ENCODE data around the gene SCYGR4. TPM values are rescaled to one million over a fixed set of nuclear protein-coding genes. Genes with fewer than 3 reads are reported as not detected.
"Not testable (repeated sequence)": the region's sequence is repeated elsewhere in the genome, so short reads cannot be mapped to it uniquely, and the experiment has no call there.

The SCYGR4 gene
- total RNA-seq, 3 donors from 2014 or later: not detected

DNA sequence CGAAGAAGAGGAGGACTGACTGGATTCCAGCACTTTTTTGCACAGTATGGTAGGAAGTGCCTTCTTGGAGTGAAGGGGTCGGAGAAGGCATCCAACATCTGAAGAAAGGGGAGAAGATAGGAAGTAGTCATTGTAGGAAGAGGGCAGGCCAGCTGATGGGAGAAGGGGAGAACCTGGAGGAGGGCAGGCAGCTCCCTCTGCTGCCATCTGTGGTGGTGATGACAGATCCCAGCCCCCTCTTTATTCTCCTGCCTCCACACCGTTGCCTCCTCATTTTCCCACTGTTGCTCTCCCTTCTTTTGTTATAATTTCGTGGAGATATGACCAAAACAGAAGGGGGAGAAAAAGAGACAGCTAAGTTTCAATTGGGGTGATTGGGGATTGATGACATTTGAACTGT lies 21.5 kb upstream of the SCYGR4 start:
- TF ChIP-seq, protein P1, sequence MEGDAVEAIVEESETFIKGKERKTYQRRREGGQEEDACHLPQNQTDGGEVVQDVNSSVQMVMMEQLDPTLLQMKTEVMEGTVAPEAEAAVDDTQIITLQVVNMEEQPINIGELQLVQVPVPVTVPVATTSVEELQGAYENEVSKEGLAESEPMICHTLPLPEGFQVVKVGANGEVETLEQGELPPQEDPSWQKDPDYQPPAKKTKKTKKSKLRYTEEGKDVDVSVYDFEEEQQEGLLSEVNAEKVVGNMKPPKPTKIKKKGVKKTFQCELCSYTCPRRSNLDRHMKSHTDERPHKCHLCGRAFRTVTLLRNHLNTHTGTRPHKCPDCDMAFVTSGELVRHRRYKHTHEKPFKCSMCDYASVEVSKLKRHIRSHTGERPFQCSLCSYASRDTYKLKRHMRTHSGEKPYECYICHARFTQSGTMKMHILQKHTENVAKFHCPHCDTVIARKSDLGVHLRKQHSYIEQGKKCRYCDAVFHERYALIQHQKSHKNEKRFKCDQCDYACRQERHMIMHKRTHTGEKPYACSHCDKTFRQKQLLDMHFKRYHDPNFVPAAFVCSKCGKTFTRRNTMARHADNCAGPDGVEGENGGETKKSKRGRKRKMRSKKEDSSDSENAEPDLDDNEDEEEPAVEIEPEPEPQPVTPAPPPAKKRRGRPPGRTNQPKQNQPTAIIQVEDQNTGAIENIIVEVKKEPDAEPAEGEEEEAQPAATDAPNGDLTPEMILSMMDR (IDR thresholded peaks at IDR 0.05): no peak
- TF ChIP-seq POLR2AphosphoS5 (IDR thresholded peaks at IDR 0.05): no peak
- TF ChIP-seq POLR2A (IDR thresholded peaks at IDR 0.05): no peak
- Histone ChIP-seq H3K9me3 (no peaks in the 10 kb centered on the region), H3K27me3 (no peaks in the 10 kb centered on the region), H3K27ac (no peak overlapping the region), H3K4me3 (no peak overlapping the region), H3K36me3 (no peaks in the 10 kb centered on the region), H3K4me1 (no peaks in the 10 kb centered on the region)
- DNase-seq (ENCODE audit: low spot score in 2 of 2): no peak
- intact Hi-C loops (cut with DNase I; ENCODE audit: low total_unique reads): no loop called here

DNA sequence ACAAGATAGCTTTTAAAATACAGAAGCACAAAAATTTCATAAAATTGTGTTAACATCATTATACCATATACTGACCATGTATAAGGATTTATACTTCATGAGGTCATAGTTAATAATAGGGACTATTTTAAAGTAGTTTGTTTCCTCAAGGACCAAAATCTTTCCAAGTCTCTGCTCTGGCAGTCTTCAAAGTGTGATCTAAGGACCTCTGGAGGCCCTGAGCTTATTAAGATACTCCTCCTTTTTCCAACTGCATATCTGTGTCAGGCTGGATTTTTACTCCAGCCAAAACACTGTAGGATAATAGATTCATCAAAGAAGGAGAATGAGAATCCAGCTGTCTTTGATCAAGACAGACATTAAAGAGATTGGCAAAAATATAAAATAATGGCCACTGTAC lies 20.3 kb upstream of the SCYGR4 start:
- intact Hi-C loops (cut with DNase I; ENCODE audit: low total_unique reads): no loop called here
- TF ChIP-seq POLR2AphosphoS5 (IDR thresholded peaks at IDR 0.05) (no peak), POLR2A (IDR thresholded peaks at IDR 0.05) (no peak)
- TF ChIP-seq, protein P1 (IDR thresholded peaks at IDR 0.05): no peak

DNA sequence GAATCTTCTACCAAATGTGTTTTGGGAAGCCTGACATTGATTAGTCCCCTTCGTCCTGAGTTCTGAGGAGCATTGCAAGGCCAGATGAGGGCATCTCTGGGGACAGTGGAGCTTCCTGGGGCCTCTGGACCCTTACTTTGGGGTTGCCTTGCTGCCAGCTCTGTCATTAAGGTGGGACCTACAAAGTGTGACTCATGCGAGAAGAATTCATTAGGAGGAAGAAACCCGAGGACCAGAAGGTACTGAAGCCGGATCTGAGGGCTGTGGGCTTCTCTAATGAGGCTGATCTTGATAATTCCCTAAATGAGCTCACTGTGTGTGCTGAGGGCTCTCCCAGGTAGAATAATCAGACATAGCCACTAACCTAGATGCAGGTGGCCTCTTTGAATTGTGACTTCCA lies 19.3 kb upstream of the SCYGR4 start:
- Histone ChIP-seq H3K9me3 (no peaks in the 10 kb centered on the region), H3K4me1 (no peaks in the 10 kb centered on the region), H3K27ac (no peak overlapping the region), H3K27me3 (no peaks in the 10 kb centered on the region), H3K4me3 (no peak overlapping the region), H3K36me3 (no peaks in the 10 kb centered on the region)
- intact Hi-C loops (cut with DNase I; ENCODE audit: low total_unique reads): no loop called here
- DNase-seq (ENCODE audit: low spot score in 2 of 2): no peak
- no peak for TF ChIP-seq POLR2AphosphoS5 (IDR thresholded peaks at IDR 0.05)
- TF ChIP-seq, protein P1 (IDR thresholded peaks at IDR 0.05): no peak
- no peak for TF ChIP-seq POLR2A (IDR thresholded peaks at IDR 0.05)

More for the DNA sequence above, 20.3 kb upstream of the SCYGR4 start:
- Histone ChIP-seq H3K27ac (no peak overlapping the region), H3K36me3 (no peaks in the 10 kb centered on the region), H3K4me1 (no peaks in the 10 kb centered on the region), H3K4me3 (no peak overlapping the region), H3K9me3 (no peaks in the 10 kb centered on the region), H3K27me3 (no peaks in the 10 kb centered on the region)
- DNase-seq (ENCODE audit: low spot score in 2 of 2): no peak

DNA sequence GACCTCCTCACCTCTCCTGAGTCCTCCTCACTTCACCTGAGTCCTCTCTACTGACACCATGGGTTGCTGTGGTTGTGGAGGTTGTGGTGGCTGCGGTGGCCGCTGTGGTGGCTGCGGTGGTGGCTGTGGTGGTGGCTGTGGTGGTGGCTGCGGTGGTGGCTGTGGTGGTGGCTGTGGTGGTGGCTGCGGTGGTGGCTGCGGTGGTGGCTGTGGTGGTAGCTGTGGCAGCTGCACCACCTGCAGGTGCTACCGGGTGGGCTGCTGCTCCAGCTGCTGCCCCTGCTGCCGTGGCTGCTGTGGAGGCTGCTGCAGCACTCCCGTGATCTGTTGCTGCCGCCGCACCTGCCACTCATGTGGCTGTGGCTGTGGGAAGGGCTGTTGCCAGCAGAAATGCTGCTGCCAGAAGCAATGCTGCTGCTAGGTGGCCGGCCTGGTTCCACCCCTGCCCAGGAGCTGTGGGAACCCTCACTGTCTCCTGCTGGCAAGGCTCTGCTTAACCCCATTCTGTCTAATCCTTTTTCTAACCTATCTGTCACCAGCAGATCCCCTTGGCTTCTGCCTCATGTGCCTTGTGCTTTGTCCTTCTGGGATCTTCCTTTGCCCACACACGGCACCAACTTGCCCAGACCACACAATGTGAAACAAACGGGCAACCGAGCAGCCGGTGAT lies 18.3 kb upstream of the SCYGR4 start, which contains the start of gene SCYGR2:
TSS of gene SCYGR2 (plus strand) at position 59 of the 669 bp plus-strand sequence. CDS start at position 59, 0 bp downstream.
- DNase-seq (ENCODE audit: low spot score in 2 of 2); H3K9me3 ChIP-seq; intact Hi-C loops (cut with DNase I; ENCODE audit: low total_unique reads); H3K27me3 ChIP-seq; H3K4me1 ChIP-seq; H3K4me3 ChIP-seq; H3K36me3 ChIP-seq; H3K27ac ChIP-seq: not testable (repeated sequence)

DNA sequence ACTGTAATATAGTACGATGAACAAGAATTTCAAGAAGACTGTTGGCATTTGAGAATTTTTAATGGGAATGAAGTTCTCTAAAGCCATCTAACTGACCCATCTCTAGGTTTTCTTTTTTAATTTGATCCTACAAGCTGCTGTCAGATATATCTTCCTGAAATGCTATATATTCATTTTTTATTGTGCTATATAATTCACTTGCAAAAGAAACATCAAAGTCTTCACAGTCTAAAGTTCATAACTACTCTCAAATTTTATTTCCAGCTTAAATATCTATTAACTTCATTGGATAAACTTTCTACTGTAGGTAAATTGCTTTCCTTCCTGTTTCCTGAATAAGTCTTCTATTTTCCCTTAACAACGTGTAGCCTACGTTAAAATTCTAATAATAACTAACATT lies 14.9 kb upstream of the SCYGR4 start:
- Histone ChIP-seq H3K27ac (no peak overlapping the region), H3K36me3 (no peaks in the 10 kb centered on the region), H3K4me3 (no peak overlapping the region), H3K27me3 (no peaks in the 10 kb centered on the region), H3K9me3 (no peaks in the 10 kb centered on the region), H3K4me1 (no peaks in the 10 kb centered on the region)
- intact Hi-C loops (cut with DNase I; ENCODE audit: low total_unique reads): no loop called here
- TF ChIP-seq POLR2A (IDR thresholded peaks at IDR 0.05) (no peak), POLR2AphosphoS5 (IDR thresholded peaks at IDR 0.05) (no peak)
- TF ChIP-seq, protein P1 (IDR thresholded peaks at IDR 0.05): no peak
- no peak for DNase-seq (ENCODE audit: low spot score in 2 of 2)

Data from breast epithelium (tissue), 4 donors.